HUDEP-2 (cell line): Measurements from ENCODE around the gene PTPRD.

ENCODE experiments used
- DNase-seq, 76 experiments: peaks; one replicate each; lab custom pipeline; 2025; ENCODE audit not compliant: unreplicated experiment in 76 of 76; lab: John Stamatoyannopoulos, UW

PTPRD gene

GRCh38 chr9:10208691-10209069, 404.1 kb downstream of the PTPRD start:
- DNase-seq = no peak

DNA sequence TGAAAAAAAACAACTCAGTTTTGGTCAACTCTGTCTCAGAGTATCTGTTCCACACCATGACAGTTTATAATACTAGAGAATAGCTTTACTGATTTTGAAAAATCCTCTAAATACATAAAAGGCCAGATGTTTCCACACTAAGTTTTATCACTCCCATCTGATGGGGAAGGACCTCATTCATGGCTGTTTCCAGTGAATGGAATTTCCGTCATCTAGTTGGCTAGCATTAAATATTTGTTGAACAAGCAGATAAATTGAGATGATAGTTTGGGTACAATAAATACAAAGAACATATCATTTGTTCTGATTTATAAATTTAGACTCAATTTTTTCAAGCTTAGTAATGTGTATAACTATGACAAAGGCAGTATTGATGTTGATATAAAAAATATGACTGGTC, 408.5 kb downstream of the PTPRD start:
- DNase-seq = no peak

- no peak for DNase-seq
Observed at GRCh38 chr9:10173561-10173960, 439.2 kb downstream of the PTPRD start.

GRCh38 chr9:10172476-10172875, 440.3 kb downstream of the PTPRD start:
- DNase-seq = no peak

GRCh38 chr9:10168241-10168640, 444.6 kb downstream of the PTPRD start:
- no peak for DNase-seq

- no peak for DNase-seq
Observed at GRCh38 chr9:10148796-10149195, 464.0 kb downstream of the PTPRD start.

GRCh38 chr9:10146517-10147331, 466.1 kb downstream of the PTPRD start:
- DNase-seq = no peak

DNA sequence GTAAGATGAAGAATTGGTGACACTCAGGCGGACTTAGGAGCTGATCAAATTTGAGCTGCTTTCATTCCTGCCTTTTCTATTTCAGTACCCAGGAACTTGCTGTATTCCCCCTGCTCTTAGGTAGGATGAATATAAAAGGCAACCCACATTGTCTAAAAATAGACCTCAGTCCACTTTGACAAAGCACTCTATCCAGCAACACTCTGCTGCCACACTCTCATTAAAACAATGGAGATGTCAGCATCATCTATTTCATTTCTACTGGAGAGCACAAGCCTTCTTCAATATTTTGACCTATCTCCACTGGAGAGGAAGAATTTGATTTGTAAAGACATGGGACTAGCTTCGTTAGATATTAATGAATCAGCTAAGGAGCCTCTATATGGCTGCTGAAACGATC, 468.4 kb downstream of the PTPRD start:
- DNase-seq = no peak

DNA sequence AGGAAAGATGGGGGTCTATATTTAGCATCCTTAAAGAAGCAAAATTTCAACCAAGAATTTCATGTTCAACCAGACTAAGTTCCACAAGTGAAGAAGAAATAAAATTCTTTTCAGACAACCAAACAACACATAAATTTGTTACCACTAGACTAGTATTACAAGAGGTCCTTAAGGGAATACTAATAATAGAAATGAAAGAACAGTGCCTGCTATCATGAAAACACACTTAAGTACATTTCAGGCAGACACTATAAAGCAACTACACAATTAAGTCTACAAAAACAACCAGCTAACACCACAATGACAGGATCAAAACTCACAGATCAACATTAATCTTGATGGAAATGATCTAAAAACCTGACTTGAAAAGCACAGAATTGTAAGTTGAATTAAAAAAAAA, 477.2 kb downstream of the PTPRD start:
- no peak for DNase-seq

DNA sequence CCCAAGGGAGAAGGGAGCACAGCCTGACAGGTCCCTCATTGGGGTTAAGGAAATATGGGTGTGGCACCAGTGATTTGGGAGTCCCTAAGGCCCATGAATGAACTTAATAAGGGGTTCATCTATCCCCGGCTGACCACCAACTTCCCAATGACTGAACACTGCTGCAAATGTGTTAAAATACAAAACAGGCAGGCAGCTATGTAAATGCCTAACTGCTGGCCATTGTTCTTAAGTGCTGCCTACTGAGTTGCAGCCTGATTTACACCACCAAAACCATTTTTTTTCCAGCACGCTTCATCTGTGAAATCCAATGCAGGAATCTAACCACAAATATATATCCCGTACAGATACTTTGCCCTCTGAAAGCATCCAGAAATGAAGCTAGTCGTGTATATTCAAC, 478.5 kb downstream of the PTPRD start:
- DNase-seq = no peak

DNA sequence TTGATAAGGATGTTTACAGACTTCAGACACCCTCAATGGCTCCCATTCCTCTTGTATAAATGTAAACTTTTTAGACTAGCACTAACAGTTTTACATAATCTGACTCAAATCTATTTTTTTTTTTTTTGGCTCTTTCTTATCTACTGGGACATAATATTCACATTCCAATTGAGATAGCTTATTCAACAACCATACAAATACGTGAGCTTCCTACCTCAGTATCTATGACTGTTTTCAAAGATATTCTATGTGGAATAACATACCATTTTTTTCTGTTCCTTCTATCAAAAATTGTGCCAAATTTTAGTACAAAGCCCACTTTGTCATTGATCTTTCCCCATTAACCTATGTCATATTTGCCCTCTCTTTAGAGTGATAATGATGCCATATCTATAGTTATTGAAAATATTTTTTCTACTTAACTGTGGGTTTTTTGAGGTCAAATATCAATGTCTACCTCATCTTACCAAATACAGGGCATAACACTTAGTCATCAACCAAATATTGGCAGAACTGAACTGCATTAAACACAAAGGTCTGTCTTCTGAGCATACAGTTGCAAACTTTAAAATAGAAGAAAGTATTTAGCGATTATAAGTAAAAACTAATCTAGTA, 482.6 kb downstream of the PTPRD start:
- no peak for DNase-seq

- DNase-seq = no peak
Observed at GRCh38 chr9:10127867-10128266, 484.9 kb downstream of the PTPRD start.

DNA sequence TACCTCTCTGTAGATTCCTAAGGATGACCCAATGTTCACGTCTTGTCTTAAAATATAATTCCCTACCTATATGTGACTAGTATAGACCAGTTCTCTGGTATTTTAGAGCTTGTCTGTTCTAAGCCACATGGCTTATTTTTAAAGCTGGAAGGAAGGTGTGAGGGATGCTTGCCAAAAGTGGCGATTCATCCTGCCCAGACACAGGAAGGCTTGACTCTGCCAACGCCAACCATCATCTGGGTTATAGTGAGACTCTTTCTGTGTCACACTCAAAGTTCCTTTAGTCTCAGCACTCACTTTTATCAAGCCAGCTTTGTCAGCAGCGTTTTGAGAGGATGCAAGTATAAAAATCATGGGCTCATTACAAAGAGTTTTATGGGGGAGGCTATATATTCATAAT, 500.0 kb downstream of the PTPRD start:
- no peak for DNase-seq

DNA sequence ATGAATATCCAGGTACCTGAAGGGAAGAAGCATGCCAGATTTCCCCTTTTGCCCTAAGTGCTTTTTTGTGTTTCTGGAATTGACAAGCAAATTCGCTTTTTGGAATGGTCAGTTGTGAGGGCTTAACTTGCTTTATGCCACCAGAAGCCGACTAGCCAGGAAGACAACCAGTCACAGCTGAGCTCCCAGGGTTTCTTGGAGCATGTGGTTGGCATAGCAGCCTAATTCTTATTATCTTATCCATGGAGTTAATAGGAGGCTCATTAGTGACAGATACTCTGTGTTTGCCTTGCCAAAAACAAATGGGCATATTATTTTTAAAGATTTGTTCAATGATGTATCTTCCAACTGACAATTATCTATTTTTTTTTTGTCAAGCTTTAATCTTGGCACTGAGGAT, 500.7 kb downstream of the PTPRD start:
- DNase-seq = no peak

DNA sequence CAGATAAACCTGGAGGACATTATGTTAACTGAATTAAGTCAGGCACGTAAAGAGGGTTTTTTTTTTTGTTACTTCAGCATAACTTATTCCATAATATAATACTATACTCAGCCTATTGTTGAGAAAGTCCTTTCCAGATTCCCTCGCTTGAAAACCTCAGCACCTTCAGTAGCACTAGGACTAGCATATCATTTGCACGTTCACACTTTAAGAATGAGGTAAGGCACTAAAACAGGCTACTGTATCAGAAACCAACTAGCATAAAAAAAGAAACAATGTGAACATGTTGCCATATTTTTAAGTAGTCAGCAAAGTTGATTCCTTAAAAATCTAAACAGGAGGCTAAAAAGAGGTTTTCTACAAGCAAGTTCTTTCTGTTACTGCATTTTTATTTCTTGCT, 504.0 kb downstream of the PTPRD start:
- DNase-seq = no peak

DNA sequence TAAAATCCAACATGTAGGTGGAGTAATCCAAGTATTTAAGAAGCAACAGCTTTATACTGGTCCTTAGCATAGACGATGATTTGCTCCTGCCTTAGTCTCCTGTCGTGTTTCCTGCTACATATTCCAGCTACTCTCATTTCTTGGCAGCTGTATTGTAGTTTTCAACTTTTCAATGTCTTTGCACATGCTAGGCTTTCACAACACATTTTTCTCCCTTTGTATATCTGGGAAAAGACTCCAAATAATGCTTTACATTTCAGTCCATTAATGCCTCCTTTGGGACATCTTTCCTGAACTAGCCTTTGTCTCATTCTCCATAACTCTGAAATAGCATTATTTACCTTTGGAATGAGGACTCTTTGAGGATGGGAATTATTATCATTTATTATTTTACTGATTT, 508.0 kb downstream of the PTPRD start:
- DNase-seq = no peak

- no peak for DNase-seq
Observed at GRCh38 chr9:10095208-10095607, 517.6 kb downstream of the PTPRD start.

- DNase-seq = no peak
Observed at GRCh38 chr9:10094563-10094962, 518.2 kb downstream of the PTPRD start.

DNA sequence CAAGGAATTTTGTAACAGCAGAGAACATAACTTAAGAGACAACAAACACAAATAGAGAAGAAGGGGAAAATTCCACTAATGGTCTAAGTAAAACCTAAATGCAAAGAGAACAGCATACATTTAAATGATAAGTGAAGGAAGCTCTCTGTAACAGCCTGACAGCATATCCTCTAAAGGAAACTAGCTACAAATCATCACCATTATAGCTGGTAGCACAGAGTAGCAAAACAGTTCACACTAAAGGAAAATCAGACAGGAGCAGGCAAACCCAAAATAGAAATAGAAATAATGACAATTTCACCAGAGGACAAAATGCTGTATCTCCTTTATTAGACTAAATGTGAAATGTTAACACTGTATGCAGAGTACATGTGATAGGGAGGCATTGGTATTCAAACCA, 532.8 kb downstream of the PTPRD start:
- no peak for DNase-seq

DNA sequence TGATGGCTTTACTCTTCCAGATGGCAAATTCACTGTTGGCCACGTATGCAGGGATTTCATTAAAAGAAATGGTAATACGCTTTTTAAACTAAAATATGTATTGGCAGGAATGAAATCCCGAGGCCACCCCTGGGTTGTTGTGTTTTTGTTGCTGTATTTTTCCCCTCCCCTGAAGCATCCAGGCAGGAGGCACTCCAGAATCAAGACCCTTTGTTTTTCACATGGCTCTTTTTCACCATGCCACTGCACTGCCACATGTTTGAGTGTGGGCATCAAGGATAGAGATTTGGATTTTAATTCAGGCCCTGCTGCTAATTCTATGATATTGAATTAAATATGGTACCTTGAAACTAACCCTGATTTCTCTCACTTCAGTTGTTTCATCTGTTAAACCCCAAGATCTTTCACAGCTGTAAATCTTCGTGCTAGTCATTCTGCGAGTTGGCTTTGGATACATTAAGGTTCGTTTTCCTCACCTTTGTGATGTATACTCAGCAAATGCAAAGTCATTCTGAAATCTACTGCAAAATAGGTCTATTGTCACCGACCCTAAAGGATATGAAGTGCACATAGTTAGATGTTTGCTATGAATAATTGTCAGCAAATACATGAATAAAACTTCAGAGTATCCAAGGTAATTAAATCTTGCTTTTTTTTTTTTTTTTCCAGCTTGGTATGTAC, 533.4 kb downstream of the PTPRD start:
- DNase-seq = no peak

- no peak for DNase-seq
Observed at GRCh38 chr9:10071579-10071978, 541.2 kb downstream of the PTPRD start.
